Cortex of kidney (tissue), 1 donor: ENCODE measurements around the gene DBX1.
"Not testable (repeated sequence)": the region's sequence is repeated elsewhere in the genome, so short reads cannot be mapped to it uniquely, and the experiment has no call there.

Experiments used
- DNase-seq: peaks from one replicate; lab custom pipeline; 2025; lab: John Stamatoyannopoulos, UW

DBX1 gene, protein sequence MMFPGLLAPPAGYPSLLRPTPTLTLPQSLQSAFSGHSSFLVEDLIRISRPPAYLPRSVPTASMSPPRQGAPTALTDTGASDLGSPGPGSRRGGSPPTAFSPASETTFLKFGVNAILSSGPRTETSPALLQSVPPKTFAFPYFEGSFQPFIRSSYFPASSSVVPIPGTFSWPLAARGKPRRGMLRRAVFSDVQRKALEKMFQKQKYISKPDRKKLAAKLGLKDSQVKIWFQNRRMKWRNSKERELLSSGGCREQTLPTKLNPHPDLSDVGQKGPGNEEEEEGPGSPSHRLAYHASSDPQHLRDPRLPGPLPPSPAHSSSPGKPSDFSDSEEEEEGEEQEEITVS

DNA sequence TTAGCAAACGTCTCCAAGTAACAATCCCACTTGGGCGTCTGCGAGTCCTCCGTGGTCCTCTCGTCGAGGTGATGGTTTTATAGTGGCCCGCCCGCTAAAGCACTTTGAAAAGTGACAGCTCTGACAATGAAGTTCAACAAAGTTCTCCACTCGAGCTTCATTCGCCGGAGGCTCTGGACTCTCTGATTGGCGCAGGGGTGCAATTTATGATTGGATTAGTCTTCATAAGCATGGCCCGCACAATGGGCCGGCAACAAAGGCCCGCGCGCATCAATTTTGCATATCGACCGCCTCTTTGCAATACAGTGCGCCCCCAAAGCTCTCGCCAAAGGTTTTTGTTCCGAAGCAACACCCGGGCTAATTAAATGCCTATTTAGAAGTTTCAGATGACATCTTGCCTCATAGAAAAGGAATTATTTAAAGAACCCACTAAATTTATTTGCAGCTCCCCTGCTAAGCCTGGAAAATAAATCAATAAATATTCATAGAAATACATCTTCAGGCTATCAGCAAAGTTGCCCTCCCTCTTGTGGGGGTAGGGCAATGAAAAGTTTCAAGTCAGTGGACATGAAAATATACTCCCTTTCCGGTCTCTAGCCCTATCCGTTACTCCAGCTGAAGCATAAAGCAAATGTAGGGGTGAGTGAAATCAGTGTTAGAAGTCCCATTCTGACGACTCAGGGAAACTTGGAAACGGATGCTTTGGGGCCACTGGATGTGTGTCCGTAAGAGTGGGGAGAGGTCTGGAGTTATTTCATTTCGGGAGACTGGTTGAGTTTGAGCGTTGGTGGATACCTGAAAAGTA is at the start of gene DBX1:
DBX1 (minus strand) TSS at position 51 of the 805 bp plus-strand sequence. CDS start 151 bp downstream, outside the sequence.
- no peak for DNase-seq

DNA sequence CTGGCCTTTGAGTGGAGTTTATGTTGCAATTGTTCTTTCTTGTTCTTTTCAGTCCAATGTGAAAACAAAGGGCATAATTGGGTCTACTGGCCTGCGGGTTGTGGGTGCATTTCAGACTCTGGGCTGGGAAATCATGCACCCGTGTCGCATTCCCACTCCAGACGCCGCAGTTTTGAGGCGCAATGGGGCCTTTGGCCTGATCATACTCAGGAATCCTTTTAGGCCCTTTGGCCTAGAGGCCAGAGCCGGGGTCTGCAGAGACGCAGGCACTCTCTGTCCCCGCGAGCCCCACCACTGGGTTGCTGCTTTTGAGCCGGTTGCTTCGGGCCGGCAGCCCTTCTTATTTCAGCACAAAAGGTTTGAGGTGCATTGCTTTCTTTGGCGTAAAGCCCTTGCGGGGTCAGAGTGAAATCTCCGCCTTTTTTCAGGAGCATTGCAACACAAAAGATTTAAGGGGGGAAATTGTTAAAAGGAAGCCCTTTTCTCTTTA is 48.4 kb upstream of the DBX1 start:
- no peak for DNase-seq

DNA sequence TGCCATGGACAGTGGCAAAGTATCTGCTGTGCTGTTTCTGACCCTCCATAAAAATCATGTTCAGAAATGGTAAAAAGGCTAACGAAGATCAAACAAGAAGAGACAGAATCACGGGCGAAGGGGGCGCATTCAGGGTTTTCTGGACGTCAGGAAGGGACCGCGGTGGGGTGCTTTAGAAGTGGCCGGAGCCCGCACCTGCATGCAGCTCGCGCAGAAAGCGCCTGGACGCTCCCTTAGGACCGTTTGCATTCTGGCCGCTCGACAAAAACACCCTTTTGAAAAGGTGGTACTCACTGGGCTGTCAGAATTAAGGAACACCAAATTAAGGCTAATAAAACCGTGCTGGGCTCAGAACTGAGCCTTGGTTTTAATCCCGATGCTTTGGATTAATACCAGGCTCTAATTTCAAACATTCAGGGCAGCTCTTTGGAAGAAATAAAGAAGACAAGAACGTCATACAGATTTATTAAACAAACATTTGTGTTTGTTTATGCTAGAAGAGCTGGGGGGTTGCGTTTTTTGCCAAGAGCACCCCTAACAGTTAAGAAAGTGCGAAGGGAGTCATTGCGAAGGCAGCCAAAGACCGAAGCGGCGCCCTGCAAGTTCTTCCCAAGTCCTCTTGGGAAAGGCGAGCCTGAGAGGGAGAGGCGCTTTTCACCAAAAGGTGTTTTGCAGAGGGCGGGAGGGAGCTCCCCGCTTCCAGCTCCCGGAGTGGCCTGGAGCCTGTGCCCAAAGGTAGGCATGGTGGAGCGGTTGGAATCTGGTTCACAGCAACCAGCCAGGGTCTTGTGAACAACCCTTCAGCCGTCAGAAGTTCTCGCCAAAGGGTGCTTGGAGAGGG is 47.7 kb upstream of the DBX1 start:
- DNase-seq = no peak

DNA sequence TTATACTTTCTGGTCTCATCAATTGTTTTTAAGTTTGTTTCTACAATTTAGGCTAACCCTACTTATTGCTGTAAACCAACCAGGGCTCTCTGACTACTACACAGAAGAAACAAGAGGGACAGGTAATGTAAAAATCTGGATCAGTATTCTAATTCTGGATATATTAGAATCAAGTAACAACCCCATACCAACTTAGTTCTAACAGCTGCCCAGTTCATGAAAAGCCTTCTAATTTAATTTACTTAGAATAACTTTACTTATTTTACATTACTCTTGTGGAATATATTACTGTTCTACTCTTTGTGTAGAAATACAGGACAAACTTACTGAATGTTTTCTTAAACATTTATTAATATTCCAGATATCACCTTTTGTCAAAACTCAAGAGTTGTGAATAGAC is 45.5 kb upstream of the DBX1 start:
- DNase-seq = no peak

DNA sequence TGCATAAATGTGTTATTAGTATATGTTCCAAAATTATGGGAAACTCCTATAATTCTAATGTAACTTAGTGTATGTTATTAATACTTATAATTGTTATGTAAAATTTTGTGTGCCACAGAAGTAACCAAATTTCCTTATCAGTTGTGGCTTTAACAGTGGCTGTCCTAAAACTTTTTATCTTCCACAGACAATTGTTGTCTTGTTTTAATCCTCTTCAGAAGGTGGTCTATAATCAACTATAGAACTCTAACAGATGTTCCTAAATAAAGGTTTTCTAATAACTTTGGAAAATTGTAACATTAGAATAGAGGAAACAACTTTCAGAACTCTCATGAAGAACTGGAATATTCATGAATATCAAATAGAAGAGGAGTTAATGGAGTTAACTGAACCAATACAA is 44.4 kb upstream of the DBX1 start:
- no peak for DNase-seq

DNA sequence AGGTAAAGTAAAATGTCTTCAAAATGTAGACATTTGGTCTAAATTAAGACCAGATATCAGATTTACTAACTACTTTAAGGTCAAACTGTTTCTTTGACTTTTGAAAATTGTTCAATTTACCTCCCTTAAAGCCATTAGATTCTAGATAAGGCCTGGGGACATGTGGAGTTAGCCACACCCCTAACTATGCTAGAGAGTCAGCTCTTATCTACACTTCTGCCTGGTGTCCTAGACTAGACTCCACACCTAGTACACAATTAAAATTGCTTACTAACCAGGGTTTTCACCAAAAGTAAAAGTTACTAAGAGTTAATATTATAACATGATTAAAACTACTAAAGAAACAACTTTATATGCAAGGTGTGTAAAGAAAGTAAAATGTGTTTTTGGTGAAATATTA is 43.6 kb upstream of the DBX1 start:
- no peak for DNase-seq

DNA sequence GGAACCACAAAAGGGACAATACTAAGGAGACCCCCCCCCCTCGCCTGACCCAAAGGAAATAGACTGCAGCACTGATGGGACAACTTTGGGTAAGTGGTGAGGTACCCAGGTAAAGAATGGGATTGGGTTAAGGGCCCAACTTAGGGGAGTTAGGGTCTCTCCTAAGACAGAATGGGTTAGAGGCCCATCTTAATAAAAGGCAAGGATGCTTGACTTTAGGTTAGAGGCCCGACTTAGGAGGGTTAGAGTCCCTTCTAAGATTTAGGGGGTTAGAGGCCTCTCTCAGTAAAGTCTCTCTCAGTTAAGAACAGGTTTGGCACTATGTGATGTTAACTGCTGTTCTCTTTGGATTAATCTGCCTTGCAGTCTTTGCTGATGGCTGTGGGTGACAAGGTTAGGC is 41.0 kb upstream of the DBX1 start:
- DNase-seq = no peak

DNA sequence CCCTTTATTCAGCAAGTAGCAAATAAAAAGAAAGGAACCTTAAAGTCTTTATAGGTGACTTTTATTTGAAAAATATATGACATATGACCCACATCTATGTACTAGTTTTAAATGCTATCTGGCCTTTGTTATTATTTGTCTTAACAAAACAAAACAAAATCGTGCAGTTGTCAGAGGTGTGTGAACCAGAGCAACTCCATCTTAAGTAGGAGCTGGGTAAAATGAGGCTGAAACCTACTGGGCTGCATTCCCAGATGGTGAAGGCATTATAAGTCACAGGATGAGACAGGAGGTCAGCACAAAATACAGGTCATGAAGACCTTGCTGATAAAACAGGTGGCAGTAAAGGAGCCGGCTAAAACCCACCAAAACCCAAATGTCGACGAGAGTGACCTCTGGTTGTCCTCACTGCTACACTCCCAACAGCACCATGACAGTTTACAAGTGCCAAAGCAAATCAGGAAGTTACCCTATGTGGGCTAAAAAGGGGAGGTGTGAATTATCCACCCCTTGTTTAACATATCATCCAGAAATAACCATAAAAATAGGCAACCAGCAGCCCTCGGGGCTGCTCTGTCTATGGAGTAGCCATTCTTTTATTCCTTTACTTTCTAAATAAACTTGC is 40.2 kb upstream of the DBX1 start:
- DNase-seq = not testable (repeated sequence)

DNA sequence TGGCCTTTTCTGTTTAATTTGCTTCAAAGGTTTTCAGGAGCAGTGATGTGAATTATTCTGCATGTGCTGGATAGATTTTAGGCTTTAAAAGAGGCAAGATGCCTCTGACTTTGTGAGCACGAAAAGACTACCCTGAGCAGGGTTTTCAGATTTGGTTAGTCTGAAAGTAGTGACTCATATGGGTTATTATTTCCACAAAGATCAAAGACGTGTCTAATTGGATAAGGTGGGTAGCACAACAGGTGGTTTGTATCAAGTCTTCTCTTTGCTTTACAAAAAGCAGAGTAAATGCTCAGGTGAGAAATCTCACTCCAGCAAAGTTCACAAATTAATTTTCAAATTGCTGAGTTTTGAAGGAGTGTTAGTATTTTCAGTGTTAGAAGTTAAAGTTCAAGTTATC is 37.6 kb upstream of the DBX1 start:
- no peak for DNase-seq

DNA sequence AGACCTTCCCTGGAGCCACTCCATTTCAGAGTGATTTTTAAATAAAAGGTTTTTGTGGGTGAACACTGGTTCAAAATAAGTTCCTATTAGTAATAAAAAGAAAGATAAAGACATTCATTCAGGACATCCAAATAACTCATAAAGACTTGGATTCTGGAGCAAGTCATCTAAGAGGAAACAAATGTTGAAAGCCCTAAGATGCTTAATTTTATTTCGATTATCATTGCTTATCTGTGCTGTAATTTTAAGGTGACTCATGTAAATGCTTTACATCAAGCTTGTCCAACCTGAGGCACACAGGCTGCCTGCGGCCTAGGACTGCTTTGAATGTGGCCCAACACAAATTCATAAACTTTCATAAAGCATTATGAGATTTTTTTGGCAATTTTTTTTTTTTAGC is 34.2 kb upstream of the DBX1 start:
- DNase-seq = no peak

DNA sequence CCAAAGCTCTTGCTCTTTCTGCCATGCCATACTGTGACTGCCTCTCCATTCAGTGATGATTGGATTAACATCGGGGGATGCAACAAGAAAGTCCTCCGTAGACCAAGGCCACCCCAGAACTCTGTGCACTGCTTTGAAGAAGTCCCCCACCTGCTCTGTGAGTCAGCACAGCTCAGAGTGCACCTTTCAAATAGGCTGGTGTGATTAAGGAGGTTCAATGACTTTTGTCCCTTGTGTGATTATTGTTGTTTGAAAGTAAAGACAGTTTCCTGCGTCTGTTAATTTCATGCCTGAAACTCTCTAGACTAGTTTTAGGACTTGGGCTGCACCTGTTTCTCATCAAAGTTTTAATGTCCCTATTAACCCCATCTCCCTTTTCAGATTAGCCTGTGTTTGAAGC is 33.0 kb upstream of the DBX1 start:
- no peak for DNase-seq

DNA sequence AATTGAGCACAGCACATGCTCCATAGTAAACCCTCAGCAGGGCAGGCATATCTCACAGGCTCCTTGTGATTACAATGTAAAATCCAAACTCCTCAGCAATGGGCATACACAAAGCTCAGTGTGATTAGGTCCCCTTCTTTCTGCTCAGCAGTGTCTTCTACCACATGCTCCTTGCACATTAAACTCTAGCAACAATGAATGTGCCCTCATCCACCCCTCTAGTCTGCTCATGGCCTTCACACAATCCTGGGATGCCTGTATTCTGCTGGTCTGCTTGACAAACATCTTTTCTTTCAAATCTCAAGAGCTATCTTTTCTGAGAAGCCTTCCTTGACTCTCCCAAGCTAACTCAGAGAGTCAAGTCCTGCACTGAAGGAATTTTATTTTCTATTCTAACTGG is 32.4 kb upstream of the DBX1 start:
- DNase-seq = no peak

DNA sequence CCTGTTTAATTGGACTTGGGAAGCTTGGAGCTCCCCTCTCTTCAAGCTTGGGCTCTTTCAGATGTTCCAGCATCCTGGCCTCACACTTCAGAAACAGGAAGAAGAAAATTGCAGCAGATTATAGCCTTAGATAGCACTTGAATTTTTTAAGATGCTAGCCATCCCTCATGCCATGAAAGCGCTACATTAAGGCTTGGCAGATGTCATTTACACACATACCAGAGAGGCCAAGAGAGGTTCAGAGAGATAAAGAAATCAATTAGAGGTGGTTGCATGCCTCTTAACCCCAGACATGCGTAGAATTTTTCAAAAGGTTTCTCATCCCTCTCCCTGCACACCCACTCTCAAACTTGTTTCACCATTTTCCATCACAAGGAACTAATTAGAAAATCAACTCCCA is 31.9 kb upstream of the DBX1 start:
- DNase-seq = no peak

DNA sequence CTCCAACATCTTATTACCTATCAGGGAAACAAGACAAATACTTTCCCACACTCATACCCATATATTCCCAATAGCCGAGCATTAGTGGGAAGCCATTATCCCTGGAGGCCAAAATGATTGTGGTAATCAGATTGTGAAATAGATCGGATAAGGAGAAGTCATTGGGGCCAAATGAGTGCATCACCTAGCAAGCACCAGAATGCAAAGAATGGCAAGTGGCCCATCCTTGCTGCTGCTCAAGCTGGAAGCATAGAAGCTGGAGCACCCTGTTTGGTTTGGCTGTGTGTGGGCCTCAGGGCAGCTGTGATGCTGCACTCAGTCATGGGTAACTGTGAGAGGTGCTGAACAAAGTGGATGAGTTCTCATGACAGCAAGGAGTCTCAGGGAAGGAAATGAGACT is 18.7 kb upstream of the DBX1 start:
- no peak for DNase-seq

DNA sequence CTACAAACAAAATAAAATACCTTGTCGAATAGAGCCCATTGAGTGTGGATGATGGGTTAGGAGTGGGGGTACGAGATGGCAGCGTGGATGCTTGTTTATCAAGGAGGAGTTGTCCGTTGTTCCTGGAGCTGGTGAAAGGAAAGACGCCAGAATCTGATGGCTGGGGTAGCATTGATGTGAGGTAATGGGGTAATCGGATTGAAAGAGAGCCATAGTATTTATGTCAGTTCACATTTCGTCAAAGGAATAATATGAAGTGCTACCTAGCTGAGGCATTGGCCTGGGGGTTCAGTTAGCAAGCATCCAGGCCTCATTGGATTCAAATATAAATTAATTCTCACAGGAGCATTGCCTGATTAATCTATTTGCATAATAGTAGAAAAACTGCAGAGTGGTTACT is 16.9 kb upstream of the DBX1 start:
- DNase-seq = no peak

DNA sequence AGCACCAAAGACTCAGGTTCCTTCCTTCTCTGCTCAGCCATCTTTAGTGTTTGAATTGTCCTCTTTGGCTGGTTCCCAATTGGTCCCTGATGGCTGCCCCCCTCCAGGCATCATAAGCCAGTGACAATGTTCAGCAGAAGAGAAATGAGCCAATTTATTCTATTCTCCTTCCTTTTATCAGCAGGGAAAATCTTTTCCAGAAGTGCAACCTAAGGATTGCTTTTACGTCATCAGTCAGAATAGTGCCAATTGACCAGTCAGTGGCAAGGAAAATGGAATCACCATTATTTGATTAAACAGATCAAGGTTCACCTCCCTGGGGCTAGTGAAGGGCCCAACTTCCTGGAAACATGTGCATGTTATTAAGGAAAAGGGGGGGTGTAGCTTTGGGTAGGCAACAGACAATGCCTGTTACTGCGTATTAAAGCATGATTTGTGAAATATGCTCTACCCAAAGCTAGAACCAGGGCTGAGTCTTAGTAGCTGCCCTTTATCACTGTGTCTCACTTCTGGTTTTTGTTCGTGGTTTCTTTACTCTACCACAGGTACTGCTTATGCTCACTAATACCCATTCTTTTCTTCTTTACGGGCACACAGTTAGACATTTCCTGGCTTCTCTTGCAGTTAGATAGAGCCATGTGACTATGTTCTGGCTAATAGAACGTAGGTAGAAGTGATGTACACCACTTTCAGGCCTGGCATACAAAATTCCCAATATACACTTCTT is 12.6 kb upstream of the DBX1 start:
- DNase-seq = no peak

DNA sequence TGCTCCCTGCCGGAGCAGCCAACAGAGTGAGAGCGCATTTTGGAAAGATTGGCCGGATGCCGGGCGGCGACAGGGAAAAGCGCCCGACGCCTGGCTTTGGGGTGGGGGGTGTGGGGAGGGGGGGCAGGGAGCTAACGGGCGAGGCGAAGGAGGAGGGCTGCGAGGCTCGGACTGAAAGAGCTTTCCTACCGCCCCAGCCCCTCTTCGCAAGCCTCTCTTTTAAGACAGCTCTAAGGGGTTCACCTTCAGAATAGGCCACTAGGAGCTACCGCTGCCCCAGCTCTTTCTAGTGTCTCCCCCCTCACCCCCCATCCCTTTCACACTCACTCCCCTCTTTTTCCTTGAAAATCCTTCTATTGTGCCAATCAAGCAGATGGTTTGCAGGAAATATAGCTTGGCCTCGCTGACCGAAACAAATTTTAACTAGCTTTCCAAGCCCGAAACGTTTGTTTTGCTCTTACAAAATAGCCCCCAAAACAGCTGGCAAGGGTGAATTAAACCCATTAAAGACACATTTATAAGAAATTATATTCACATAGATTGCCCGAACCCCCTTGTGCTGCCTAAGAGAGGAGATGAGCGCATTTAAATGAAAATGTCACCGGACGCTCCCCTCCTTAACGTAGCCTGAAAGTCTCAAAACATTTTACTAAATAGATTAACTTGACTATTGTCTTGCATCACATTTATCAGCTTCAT is 3.7 kb upstream of the DBX1 start:
- DNase-seq = no peak

DNA sequence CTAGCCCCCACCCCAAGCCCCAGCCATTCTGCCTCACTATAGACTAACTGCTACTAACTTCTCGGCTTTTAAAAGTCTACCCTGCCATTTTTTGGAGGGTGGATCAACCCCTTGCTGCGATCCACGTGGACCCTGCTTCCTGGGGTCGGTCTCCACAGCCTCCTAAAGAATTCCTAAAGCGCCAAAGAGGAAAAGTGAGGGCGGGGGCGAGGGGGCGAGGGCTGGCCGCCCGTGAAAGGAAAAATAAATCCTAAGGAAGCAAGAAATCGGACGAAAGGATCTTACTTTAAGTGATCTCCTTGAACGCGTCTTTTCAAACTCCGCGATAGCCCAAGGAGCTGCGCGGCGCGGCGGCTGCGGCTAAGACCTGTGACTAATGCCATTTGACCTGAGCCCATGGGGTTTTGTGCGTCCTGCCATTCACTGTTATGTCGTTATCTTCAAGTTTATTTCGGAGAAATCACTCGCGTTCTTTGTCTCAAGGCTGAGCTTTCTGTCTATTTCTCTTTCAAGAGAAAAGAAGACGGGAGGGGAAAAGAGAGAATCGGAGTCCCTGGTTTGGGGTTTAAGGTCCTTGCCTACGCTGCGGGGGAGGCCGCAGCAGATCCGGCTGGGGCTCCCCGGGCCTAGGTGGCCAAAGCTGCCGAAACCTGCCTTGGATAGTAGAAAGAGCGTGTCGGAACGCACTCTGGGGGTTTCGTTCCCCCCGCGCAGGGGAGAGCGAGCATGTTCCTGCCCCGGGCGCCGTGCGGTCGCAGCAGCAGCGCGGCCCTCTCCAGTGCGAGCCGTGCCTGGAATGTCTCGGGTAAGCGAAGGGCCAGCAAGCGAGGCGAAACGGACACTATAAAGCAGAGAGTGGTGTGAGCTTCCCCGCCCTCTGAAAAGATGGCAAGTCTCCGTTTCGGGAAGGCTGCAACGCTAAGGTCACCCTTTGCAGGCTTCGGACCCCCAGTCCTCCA is 2.8 kb upstream of the DBX1 start:
- no peak for DNase-seq

DNA sequence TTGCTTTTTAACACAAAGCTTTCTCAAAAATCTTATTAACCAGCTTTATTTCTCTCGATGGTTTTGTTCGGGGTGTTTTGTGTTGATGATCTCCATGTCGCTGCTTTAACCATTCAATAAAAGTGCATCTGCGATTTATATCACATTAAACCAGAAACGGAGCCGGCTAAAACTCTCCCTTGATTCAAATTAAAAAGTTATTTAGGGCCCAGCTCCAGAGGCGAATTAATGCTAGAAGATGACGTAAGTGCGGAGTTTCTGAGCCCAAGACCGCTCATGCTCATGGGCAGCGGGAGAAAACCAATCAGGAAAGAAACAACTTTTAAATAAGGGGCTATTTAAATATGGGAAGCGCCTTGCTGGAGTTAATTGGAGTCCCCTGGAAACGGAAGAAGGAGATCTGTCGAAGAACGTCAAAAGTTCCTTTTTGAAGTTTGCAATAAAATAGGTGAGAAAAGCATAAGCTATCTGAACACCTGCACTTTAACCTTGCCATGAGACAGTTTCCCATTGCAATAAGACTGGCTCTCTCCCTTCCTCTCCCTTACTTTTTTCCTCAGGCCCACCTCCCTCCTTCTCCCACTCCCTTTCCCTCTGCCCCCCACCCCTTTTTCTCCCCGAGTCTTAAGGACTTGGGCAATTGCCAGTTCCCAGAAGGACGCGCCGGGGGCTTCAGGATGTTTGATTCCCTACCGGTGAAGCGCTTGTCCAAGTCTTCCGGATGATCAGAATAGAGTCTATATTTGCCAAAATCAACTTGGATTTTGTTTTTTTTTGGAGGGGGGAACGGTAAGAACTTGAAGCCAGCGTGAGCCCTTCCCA is 1.9 kb upstream of the DBX1 start:
- DNase-seq = no peak
